C4-2B (cell line): ENCODE data around the gene GMDS.

Experiments
- H3K27ac ChIP-seq: fragments of 450-650 bp; 2 replicates; pipeline ENCODE4 v1.5.1; 2017
- ZFX ChIP-seq: fragments of 450-650 bp; IDR thresholded peaks from 2 replicates; pipeline ENCODE4 v1.6.1; 2017
- TF ChIP-seq, protein P1 (sequence below): fragments of 450-650 bp; conservative IDR thresholded peaks from 2 replicates; pipeline ENCODE4 v1.5.1; 2017; ENCODE audit warnings: mild to moderate bottlenecking

Gene GMDS

GRCh38 chr6:1906014-1906413, 339.4 kb downstream of the GMDS start:
- no peak for TF ChIP-seq ZFX
- TF ChIP-seq, protein P1, sequence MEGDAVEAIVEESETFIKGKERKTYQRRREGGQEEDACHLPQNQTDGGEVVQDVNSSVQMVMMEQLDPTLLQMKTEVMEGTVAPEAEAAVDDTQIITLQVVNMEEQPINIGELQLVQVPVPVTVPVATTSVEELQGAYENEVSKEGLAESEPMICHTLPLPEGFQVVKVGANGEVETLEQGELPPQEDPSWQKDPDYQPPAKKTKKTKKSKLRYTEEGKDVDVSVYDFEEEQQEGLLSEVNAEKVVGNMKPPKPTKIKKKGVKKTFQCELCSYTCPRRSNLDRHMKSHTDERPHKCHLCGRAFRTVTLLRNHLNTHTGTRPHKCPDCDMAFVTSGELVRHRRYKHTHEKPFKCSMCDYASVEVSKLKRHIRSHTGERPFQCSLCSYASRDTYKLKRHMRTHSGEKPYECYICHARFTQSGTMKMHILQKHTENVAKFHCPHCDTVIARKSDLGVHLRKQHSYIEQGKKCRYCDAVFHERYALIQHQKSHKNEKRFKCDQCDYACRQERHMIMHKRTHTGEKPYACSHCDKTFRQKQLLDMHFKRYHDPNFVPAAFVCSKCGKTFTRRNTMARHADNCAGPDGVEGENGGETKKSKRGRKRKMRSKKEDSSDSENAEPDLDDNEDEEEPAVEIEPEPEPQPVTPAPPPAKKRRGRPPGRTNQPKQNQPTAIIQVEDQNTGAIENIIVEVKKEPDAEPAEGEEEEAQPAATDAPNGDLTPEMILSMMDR, result no peak
- no peak overlapping the region for H3K27ac ChIP-seq

DNA sequence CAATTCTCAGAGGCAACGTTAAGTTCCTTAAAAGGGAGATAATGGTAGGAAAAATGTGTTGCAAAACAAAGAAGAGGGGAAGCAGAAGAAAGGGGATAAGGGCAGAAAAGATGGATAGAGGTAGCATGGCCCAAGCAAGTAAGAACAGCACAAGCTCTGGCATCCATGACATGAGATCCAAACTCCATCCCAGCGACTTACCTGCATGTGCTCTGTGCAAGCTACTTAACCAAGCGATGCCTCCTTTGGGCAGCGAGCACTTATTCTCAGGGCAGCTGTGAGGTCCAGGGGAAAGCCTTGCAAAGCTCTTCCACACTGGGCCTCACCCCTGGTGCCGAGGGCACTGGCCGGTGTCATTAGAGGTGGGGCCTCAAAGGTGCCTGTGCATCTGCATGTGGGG, 340.5 kb downstream of the GMDS start:
- TF ChIP-seq, protein P1, result no peak
- TF ChIP-seq ZFX, result no peak
- no peak overlapping the region for H3K27ac ChIP-seq

DNA sequence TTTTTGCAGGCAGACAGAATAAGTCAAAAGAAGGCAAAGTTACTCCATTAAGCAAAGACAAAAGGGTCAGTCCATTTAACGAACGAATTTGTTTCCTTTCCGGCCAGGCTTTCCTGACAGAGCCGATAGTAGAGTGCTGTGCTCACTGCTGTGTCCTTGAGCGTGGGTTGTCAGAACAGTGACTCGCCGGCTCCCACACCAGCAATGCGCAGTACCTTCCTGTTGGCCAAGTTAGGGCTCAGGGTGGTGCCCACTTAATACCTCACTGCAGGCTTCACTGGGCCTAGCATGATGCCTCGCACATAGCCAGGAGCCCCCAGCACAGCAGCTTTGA, 341.0 kb downstream of the GMDS start:
- H3K27ac ChIP-seq, result no peak overlapping the region
- no peak for TF ChIP-seq ZFX
- TF ChIP-seq, protein P1, result no peak

DNA sequence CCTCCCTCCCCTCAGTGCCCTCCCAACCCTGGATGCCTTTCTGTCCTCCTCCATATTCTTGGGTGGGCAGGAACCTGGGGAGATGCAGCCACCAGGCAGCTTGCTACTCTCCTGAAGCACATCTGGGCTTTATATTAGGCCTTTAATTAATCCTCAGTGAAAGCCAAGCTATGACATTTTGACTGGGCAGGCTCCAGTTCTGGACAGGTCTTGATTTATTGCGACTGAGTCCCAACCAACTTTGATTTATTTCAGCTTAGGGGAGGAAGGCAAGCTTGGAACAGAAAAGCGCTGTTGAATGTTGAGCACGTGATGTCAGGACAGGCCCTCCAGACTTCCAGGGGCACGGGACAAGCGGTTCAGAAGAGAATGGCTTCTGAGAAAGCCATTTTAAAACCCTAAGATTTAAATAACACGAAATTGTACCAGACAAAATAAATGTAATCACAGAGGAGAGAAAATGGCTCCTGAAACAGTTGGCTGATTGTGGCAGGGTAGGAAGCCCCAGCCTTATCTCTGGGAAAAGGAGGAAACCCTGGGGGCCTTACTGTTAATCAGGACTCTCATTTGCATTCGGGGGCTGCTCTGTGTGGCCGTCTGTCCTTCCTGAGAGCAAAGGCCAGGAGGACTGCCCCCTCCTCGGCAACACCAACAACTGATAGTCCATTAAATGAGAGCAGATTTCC, 341.5 kb downstream of the GMDS start:
- no peak overlapping the region for H3K27ac ChIP-seq
- no peak for TF ChIP-seq ZFX

GRCh38 chr6:1901556-1901955, 343.8 kb downstream of the GMDS start:
- H3K27ac ChIP-seq, result no peak overlapping the region
- no peak for TF ChIP-seq ZFX
- TF ChIP-seq, protein P1, result no peak

- H3K27ac ChIP-seq, result no peak overlapping the region
- TF ChIP-seq ZFX, result no peak
- TF ChIP-seq, protein P1, result no peak
Measured at GRCh38 chr6:1896897-1897296, 348.5 kb downstream of the GMDS start.

- no peak overlapping the region for H3K27ac ChIP-seq
- TF ChIP-seq ZFX, result no peak
- TF ChIP-seq, protein P1, result no peak
Measured at GRCh38 chr6:1895721-1896120, 349.7 kb downstream of the GMDS start.

- H3K27ac ChIP-seq, result no peak overlapping the region
- no peak for TF ChIP-seq ZFX
- TF ChIP-seq, protein P1, result no peak
Measured at GRCh38 chr6:1894954-1895353, 350.5 kb downstream of the GMDS start.
